ENCODE data around the gene KCTD15.

GRCh38 chr19:33767898-33768413, 28.7 kb upstream of the KCTD15 start:
- TF ChIP-seq, protein P1, sequence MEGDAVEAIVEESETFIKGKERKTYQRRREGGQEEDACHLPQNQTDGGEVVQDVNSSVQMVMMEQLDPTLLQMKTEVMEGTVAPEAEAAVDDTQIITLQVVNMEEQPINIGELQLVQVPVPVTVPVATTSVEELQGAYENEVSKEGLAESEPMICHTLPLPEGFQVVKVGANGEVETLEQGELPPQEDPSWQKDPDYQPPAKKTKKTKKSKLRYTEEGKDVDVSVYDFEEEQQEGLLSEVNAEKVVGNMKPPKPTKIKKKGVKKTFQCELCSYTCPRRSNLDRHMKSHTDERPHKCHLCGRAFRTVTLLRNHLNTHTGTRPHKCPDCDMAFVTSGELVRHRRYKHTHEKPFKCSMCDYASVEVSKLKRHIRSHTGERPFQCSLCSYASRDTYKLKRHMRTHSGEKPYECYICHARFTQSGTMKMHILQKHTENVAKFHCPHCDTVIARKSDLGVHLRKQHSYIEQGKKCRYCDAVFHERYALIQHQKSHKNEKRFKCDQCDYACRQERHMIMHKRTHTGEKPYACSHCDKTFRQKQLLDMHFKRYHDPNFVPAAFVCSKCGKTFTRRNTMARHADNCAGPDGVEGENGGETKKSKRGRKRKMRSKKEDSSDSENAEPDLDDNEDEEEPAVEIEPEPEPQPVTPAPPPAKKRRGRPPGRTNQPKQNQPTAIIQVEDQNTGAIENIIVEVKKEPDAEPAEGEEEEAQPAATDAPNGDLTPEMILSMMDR (IDR thresholded peaks at IDR 0.05): no peak
- no peak for TF ChIP-seq POLR2A (IDR thresholded peaks at IDR 0.05)
